DOHH2 (cell line): Measurements from ENCODE around the gene RICTOR.

Experiments used
- H3F3A ChIP-seq: fragments of 200-600 bp; sonication (generic), shearing (Covaris generic); 2 replicates; pipeline ENCODE4 v1.6.0; 2016; ENCODE audit warnings: antibody characterized with exemption, mild to moderate bottlenecking; ENCODE audit not compliant: control insufficient read depth, insufficient read depth
- H3K27ac ChIP-seq: fragments of 200-600 bp; sonication (generic); 2 replicates; pipeline ENCODE4 v1.5.1; 2014; ENCODE audit warnings: low read depth, mild to moderate bottlenecking, low read length, moderate library complexity
- H3K27me3 ChIP-seq: fragments of 200-600 bp; sonication (generic); 2 replicates; pipeline ENCODE4 v1.6.1; 2014; ENCODE audit warnings: mild to moderate bottlenecking, low read length, mixed read lengths; ENCODE audit not compliant: control insufficient read depth
- H3K36me3 ChIP-seq: fragments of 200-600 bp; sonication (generic); 2 replicates; pipeline ENCODE4 v1.6.1; 2014; ENCODE audit warnings: mild to moderate bottlenecking, low read length, moderate library complexity, mixed read lengths; ENCODE audit not compliant: control insufficient read depth
- H3K4me1 ChIP-seq: fragments of 200-600 bp; sonication (generic); 2 replicates; pipeline ENCODE4 v1.6.1; 2014; ENCODE audit warnings: mild to moderate bottlenecking, low read length, mixed read lengths; ENCODE audit not compliant: control insufficient read depth
- H3K4me2 ChIP-seq: fragments of 200-600 bp; sonication (generic); 2 replicates; pipeline ENCODE4 v1.6.0; 2014; ENCODE audit warnings: mild to moderate bottlenecking, low read length, moderate library complexity
- H3K4me3 ChIP-seq: fragments of 200-600 bp; sonication (generic); 2 replicates; pipeline ENCODE4 v1.5.1; 2014; ENCODE audit warnings: mild to moderate bottlenecking, low read length, mixed read lengths
- H3K79me2 ChIP-seq: fragments of 200-600 bp; sonication (generic); 2 replicates; pipeline ENCODE4 v1.6.1; 2014; ENCODE audit warnings: mild to moderate bottlenecking, low read length, mixed read lengths; ENCODE audit not compliant: control insufficient read depth
- H3K9me2 ChIP-seq: fragments of 200-600 bp; sonication (generic); replicated peaks from 2 replicates; pipeline ENCODE4 v1.6.1; 2014; ENCODE audit warnings: mild to moderate bottlenecking, low read length, mixed read lengths; ENCODE audit not compliant: control insufficient read depth
- H3K9me3 ChIP-seq: fragments of 200-600 bp; sonication (generic); 2 replicates; pipeline ENCODE4 v1.6.1; 2014; ENCODE audit warnings: antibody characterized with exemption, low read length, mixed read lengths; ENCODE audit not compliant: control insufficient read depth, insufficient read depth
- H4K20me1 ChIP-seq: fragments of 200-600 bp; sonication (generic); 2 replicates; pipeline ENCODE4 v1.6.0; 2014; ENCODE audit warnings: low read depth, mild to moderate bottlenecking, antibody characterized with exemption, low read length, moderate library complexity; ENCODE audit not compliant: control insufficient read depth, insufficient read depth
- EZH2phosphoT487 ChIP-seq: fragments of 200-600 bp; sonication (generic); IDR thresholded peaks from 2 replicates; pipeline ENCODE4 v1.6.1; 2017; ENCODE audit warnings: borderline replicate concordance, mild to moderate bottlenecking, antibody characterized with exemption, low read length, moderate library complexity, mixed read lengths
- TF ChIP-seq, protein P1 (sequence below): fragments of 200-600 bp; sonication (generic); IDR thresholded peaks from one replicate; pipeline ENCODE4 v1.5.1; 2014; ENCODE audit warnings: antibody characterized with exemption, mild to moderate bottlenecking, low read depth, low read length; ENCODE audit not compliant: poor library complexity, severe bottlenecking

Gene RICTOR

DNA sequence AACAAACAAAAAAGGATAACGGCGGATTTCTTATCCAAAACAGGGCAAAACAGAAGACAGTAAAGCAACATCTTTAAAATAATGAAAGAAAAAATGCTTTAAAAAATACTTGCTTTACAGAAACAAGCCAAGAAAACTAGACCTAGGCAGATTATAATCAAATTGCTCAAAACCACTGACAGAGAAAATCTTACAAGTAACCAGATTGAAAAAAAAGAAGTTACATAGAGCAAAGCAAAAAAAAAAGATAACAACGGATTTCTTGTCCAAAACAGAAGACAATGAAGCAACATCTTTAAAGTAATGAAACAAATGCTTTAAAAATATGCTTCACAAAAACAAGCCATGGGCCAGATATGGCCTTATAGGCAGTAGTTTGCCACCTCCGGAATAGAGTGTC is 51.1 kb downstream of the RICTOR start:
- no peak overlapping the region for H3K4me3 ChIP-seq
- peaks cover 30% of the 10 kb centered on the region for H3K4me1 ChIP-seq
- TF ChIP-seq, protein P1, sequence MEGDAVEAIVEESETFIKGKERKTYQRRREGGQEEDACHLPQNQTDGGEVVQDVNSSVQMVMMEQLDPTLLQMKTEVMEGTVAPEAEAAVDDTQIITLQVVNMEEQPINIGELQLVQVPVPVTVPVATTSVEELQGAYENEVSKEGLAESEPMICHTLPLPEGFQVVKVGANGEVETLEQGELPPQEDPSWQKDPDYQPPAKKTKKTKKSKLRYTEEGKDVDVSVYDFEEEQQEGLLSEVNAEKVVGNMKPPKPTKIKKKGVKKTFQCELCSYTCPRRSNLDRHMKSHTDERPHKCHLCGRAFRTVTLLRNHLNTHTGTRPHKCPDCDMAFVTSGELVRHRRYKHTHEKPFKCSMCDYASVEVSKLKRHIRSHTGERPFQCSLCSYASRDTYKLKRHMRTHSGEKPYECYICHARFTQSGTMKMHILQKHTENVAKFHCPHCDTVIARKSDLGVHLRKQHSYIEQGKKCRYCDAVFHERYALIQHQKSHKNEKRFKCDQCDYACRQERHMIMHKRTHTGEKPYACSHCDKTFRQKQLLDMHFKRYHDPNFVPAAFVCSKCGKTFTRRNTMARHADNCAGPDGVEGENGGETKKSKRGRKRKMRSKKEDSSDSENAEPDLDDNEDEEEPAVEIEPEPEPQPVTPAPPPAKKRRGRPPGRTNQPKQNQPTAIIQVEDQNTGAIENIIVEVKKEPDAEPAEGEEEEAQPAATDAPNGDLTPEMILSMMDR: no peak
- TF ChIP-seq EZH2phosphoT487: no peak
- no peaks in the 10 kb centered on the region; the same call in 1 of the 2 replicates for H3K9me3 ChIP-seq
- H3K4me2 ChIP-seq: no peak overlapping the region
- no peaks in the 10 kb centered on the region; the same call in 1 of the 2 replicates for H3F3A ChIP-seq
- H3K36me3 ChIP-seq: peaks cover 33% of the 10 kb centered on the region
- no peaks in the 10 kb centered on the region for H4K20me1 ChIP-seq
- H3K27me3 ChIP-seq: no peaks in the 10 kb centered on the region
- peaks cover 52% of the 10 kb centered on the region for H3K79me2 ChIP-seq
- no peak overlapping the region for H3K27ac ChIP-seq
- H3K9me2 ChIP-seq: no peaks in the 10 kb centered on the region

GRCh38 chr5:39022151-39022550 is 52.0 kb downstream of the RICTOR start:
- Histone ChIP-seq H3K27ac (no peak overlapping the region), H3K36me3 (peaks cover 29% of the 10 kb centered on the region), H3F3A (no peaks in the 10 kb centered on the region), H4K20me1 (no peaks in the 10 kb centered on the region), H3K27me3 (no peaks in the 10 kb centered on the region), H3K4me1 (peaks cover 21% of the 10 kb centered on the region), H3K79me2 (peaks cover 48% of the 10 kb centered on the region), H3K4me2 (no peak overlapping the region), H3K9me3 (no peaks in the 10 kb centered on the region), H3K9me2 (no peaks in the 10 kb centered on the region), H3K4me3 (no peak overlapping the region)
- no peak for TF ChIP-seq EZH2phosphoT487
- TF ChIP-seq, protein P1: no peak

GRCh38 chr5:39021413-39021812 is 52.8 kb downstream of the RICTOR start:
- Histone ChIP-seq H3K27me3 (no peaks in the 10 kb centered on the region), H4K20me1 (no peaks in the 10 kb centered on the region), H3K4me2 (no peak overlapping the region), H3K9me2 (no peaks in the 10 kb centered on the region), H3K79me2 (peaks cover 45% of the 10 kb centered on the region), H3K27ac (no peak overlapping the region), H3F3A (no peaks in the 10 kb centered on the region), H3K36me3 (peaks cover 29% of the 10 kb centered on the region), H3K9me3 (no peaks in the 10 kb centered on the region), H3K4me3 (no peak overlapping the region), H3K4me1 (peaks cover 14% of the 10 kb centered on the region)
- no peak for TF ChIP-seq EZH2phosphoT487
- TF ChIP-seq, protein P1: no peak

DNA sequence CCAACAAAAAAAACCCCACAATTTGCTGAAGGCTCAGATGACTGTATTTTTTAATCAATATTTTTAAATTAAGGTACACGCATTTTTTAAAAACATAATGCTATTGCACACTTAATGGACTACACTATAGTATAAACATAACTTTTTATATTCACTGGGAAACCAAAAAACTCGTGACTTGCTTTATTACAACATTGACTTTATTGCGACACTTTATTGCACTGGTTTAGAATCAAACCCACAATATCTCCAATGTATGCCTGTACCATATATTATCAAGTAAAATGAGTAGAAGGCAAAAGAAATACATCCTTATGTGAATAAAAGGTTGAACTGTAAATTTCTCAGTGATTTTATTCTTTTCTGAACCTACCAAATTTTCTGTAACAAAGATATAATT is 53.7 kb downstream of the RICTOR start:
- no peak for TF ChIP-seq EZH2phosphoT487
- TF ChIP-seq, protein P1: no peak
- H3K4me2 ChIP-seq: no peak overlapping the region
- no peaks in the 10 kb centered on the region for H3K27me3 ChIP-seq
- peaks cover 34% of the 10 kb centered on the region for H3K36me3 ChIP-seq
- H3K27ac ChIP-seq: no peak overlapping the region
- no peak overlapping the region for H3K4me3 ChIP-seq
- no peaks in the 10 kb centered on the region for H3F3A ChIP-seq
- H3K79me2 ChIP-seq: peaks cover 37% of the 10 kb centered on the region
- no peaks in the 10 kb centered on the region for H4K20me1 ChIP-seq
- peaks cover 4% of the 10 kb centered on the region for H3K4me1 ChIP-seq
- no peaks in the 10 kb centered on the region for H3K9me2 ChIP-seq
- no peaks in the 10 kb centered on the region for H3K9me3 ChIP-seq
